ENCODE measurements around the gene EIF2B2.
"Not testable (repeated sequence)": the region's sequence is repeated elsewhere in the genome, so short reads cannot be mapped to it uniquely, and the experiment has no call there.

The EIF2B2 gene

GRCh38 chr14:74995781-74996180 is 6.9 kb upstream of the EIF2B2 start:
- not testable (repeated sequence) for DNase-seq

- no peak for DNase-seq
These were observed 1.5 kb upstream of the EIF2B2 start for GRCh38 chr14:75001261-75001660.

GRCh38 chr14:75001899-75002298 is 822 bp upstream of the EIF2B2 start:
- no peak for DNase-seq

GRCh38 chr14:75003250-75004027 is 718 bp downstream of the EIF2B2 start:
- no peak for DNase-seq

GRCh38 chr14:75005357-75005756 is 2.6 kb downstream of the EIF2B2 start:
- DNase-seq: no peak

GRCh38 chr14:75009176-75009575 is 6.5 kb downstream of the EIF2B2 start:
- no peak for DNase-seq

- DNase-seq: no peak
These were observed 7.9 kb downstream of the EIF2B2 start for GRCh38 chr14:75010472-75011093.

GRCh38 chr14:75011356-75011994 is 8.8 kb downstream of the EIF2B2 start:
- DNase-seq: no peak

- DNase-seq: no peak
These were observed 10.6 kb downstream of the EIF2B2 start for GRCh38 chr14:75013290-75013689.

GRCh38 chr14:75015496-75015895 is 12.8 kb downstream of the EIF2B2 start:
- no peak for DNase-seq

- no peak for DNase-seq
These were observed 14.1 kb downstream of the EIF2B2 start for GRCh38 chr14:75016815-75017214.

- no peak for DNase-seq
These were observed 16.0 kb downstream of the EIF2B2 start for GRCh38 chr14:75018694-75019093.

- no peak for DNase-seq
These were observed 19.9 kb downstream of the EIF2B2 start for GRCh38 chr14:75022655-75023054.

- DNase-seq: no peak
These were observed 20.4 kb downstream of the EIF2B2 start for GRCh38 chr14:75023108-75023507.

GRCh38 chr14:75025082-75025481 is 22.4 kb downstream of the EIF2B2 start:
- DNase-seq: no peak

- no peak for DNase-seq
These were observed 23.2 kb downstream of the EIF2B2 start for GRCh38 chr14:75025876-75026275.

GRCh38 chr14:75030147-75030546 is 27.4 kb downstream of the EIF2B2 start:
- no peak for DNase-seq

GRCh38 chr14:75032939-75033338 is 30.2 kb downstream of the EIF2B2 start:
- DNase-seq: no peak

- DNase-seq: no peak
These were observed 37.8 kb downstream of the EIF2B2 start for GRCh38 chr14:75040507-75040906.

GRCh38 chr14:75040959-75041358 is 38.2 kb downstream of the EIF2B2 start:
- no peak for DNase-seq

- no peak for DNase-seq
These were observed 38.9 kb downstream of the EIF2B2 start for GRCh38 chr14:75041613-75042012.

- DNase-seq: no peak
These were observed 39.3 kb downstream of the EIF2B2 start for GRCh38 chr14:75042035-75042434.

- DNase-seq: no peak
These were observed 41.6 kb downstream of the EIF2B2 start for GRCh38 chr14:75044322-75044721.

GRCh38 chr14:75044752-75045151 is 42.0 kb downstream of the EIF2B2 start:
- no peak for DNase-seq

Data from CD4-positive, alpha-beta T cell treated with Interleukin-12 subunit alpha and Interleukin-12 subunit beta, for 1 hour (primary cell).